ENCODE results near the gene NBEAL2.

NBEAL2 gene

DNA sequence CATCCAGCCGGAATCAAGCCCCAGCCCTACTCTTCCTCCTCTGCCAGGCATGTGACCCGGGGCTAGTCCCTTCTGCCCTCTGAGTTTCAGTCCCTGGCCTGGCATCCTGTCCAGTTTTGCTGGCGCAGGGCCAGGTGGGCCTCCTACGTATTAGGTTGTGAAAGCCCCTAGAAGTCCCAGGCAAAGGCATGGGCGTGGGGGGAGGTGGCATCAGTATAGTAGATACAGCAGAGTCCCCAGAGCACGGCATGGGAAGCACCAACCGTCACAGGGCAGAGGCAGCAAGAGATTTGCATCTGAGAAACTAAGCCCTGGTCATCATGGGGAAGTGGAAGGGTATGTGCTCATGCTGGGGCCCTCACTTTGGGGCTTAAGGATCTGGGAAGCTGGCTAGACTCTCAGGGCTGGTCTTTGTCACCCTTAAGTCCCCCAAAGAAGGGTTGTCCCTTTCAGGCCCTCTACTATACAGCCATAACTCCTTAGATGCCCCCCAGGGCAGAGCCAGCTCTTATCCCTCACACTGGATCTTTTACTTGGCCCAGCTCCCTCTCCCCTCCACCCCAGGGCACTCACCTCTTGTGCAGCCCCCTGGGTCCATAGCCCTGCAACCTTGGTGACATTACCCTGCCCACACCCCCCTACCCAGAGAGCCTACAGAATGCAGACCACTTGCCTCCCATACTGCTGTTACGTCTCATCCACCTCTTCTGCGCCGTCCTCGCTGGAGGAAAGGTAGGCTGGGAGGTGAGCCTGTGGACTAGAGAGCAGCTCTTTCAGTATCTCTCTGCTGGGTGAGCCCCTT, 11.3 kb downstream of the NBEAL2 start:
- H3K9ac ChIP-seq (ENCODE audit: insufficient read length), result no peak overlapping the region
- DNase-seq (ENCODE audit: low read depth, low spot score), result no peak
- TF ChIP-seq POLR2AphosphoS5 (IDR thresholded peaks at IDR 0.05; ENCODE audit: borderline replicate concordance, low read depth, low read length), result no peak
- TF ChIP-seq EZH2 (IDR thresholded peaks at IDR 0.05), result no peak
- TF ChIP-seq FOXP2 (optimal IDR thresholded peaks at IDR 0.05; ENCODE audit: control extremely low read depth, extremely low read length, insufficient read depth), result no peak
- H3K9me3 ChIP-seq (ENCODE audit: low read depth, low read length), result no peaks in the 10 kb centered on the region
- H3K36me3 ChIP-seq (ENCODE audit: insufficient read depth, low read length), result no peaks in the 10 kb centered on the region
- no peak overlapping the region for H3K27ac ChIP-seq
- no peak overlapping the region for H3K4me3 ChIP-seq

DNA sequence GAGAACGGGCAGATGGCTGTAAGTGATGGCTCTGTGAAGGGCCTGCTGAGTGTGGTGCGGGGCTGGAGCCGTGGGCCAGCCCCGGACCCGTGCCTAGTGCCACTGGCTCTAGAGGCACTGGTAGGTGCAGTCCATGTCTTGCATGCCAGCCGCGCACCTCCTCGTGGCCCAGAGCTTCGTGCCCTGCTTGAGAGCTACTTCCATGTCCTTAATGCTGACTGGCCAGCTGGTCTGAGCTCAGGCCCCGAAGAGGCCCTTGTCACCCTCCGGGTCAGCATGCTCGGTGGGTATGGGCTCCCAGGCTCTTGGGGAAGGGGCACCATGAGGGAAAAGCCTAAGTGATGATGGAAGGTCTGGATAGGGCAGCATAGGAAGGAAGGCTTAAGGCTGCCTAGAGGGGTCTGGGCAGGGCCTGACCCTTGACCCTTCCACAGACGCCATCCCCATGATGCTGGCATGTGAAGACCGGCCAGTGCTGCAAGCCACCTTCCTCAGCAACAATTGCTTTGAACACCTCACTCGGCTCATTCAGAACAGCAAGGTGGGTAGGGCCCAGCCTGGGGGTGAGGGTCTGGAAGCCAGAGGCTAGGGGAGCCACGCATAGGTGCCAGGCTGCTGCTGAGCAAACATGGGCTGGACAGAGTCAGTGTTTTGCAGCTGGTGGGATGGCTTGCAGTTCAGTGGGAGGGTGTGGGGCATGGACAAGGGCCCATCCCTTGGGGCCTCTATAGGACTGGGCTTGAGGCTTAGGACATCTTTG, 12.1 kb downstream of the NBEAL2 start:
- no peak for DNase-seq (ENCODE audit: low read depth, low spot score)
- Histone ChIP-seq H3K36me3 (ENCODE audit: insufficient read depth, low read length) (no peaks in the 10 kb centered on the region), H3K4me3 (no peak overlapping the region), H3K27ac (no peak overlapping the region), H3K9ac (ENCODE audit: insufficient read length) (no peak overlapping the region), H3K9me3 (ENCODE audit: low read depth, low read length) (no peaks in the 10 kb centered on the region)
- TF ChIP-seq POLR2AphosphoS5 (IDR thresholded peaks at IDR 0.05; ENCODE audit: borderline replicate concordance, low read depth, low read length) (no peak), EZH2 (IDR thresholded peaks at IDR 0.05) (no peak), FOXP2 (optimal IDR thresholded peaks at IDR 0.05; ENCODE audit: control extremely low read depth, extremely low read length, insufficient read depth) (no peak)

- H3K4me3 ChIP-seq, result no peak overlapping the region
- H3K27ac ChIP-seq, result no peak overlapping the region
- H3K9me3 ChIP-seq (ENCODE audit: low read depth, low read length), result no peaks in the 10 kb centered on the region
- H3K36me3 ChIP-seq (ENCODE audit: insufficient read depth, low read length), result no peaks in the 10 kb centered on the region
- no peak for TF ChIP-seq POLR2AphosphoS5 (IDR thresholded peaks at IDR 0.05; ENCODE audit: borderline replicate concordance, low read depth, low read length)
- TF ChIP-seq EZH2 (IDR thresholded peaks at IDR 0.05), result no peak
- no peak for TF ChIP-seq FOXP2 (optimal IDR thresholded peaks at IDR 0.05; ENCODE audit: control extremely low read depth, extremely low read length, insufficient read depth)
- DNase-seq (ENCODE audit: low read depth, low spot score), result no peak
- H3K9ac ChIP-seq (ENCODE audit: insufficient read length), result no peak overlapping the region
Observed at GRCh38 chr3:46992231-46992630, 12.8 kb downstream of the NBEAL2 start.

DNA sequence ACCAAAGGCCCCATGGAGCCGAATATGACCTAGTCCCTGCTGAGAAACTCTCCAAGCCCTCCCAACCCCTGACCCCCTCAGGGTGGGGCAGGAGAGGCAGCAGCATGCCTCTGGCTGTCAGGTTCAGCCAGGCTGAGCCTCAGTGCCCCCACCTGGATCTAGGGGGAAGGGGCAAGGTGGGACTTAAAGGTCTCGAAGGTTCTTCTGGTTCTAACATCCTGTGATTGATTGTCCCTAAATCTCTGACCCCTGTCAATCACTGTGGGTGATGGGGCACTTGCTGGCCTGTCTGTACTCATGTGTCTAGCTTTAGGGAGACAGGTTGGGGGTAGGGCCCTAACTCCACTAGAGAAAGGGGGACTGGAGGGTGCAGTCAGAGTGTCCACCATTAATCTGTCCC, 13.8 kb downstream of the NBEAL2 start:
- Histone ChIP-seq H3K36me3 (ENCODE audit: insufficient read depth, low read length) (no peaks in the 10 kb centered on the region), H3K4me3 (no peak overlapping the region), H3K27ac (no peak overlapping the region), H3K9ac (ENCODE audit: insufficient read length) (no peak overlapping the region), H3K9me3 (ENCODE audit: low read depth, low read length) (no peaks in the 10 kb centered on the region)
- no peak for TF ChIP-seq EZH2 (IDR thresholded peaks at IDR 0.05)
- no peak for TF ChIP-seq POLR2AphosphoS5 (IDR thresholded peaks at IDR 0.05; ENCODE audit: borderline replicate concordance, low read depth, low read length)
- no peak for TF ChIP-seq FOXP2 (optimal IDR thresholded peaks at IDR 0.05; ENCODE audit: control extremely low read depth, extremely low read length, insufficient read depth)
- DNase-seq (ENCODE audit: low read depth, low spot score), result no peak

DNA sequence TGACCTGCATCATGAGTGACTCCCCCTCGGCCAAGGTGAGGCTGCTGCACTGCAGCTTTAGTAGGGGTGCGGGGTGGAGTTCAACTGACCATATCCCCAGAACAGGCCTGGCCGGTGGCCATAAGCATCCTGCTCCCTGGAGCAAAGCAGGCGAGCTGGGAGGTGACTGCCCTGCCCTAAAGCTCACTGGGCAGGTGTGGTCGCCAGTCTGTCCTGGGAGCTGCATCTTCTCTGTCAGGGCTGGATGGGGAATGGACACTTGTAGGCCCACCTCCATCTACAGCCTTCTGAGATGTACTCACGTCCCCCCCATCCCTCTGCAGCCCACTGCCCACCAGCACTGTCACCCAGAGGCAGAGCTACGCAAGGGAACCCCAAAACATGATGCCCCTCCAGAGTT, 14.5 kb downstream of the NBEAL2 start:
- no peak for DNase-seq (ENCODE audit: low read depth, low spot score)
- TF ChIP-seq FOXP2 (optimal IDR thresholded peaks at IDR 0.05; ENCODE audit: control extremely low read depth, extremely low read length, insufficient read depth), result no peak
- no peak for TF ChIP-seq POLR2AphosphoS5 (IDR thresholded peaks at IDR 0.05; ENCODE audit: borderline replicate concordance, low read depth, low read length)
- TF ChIP-seq EZH2 (IDR thresholded peaks at IDR 0.05), result no peak
- no peak overlapping the region for H3K9ac ChIP-seq (ENCODE audit: insufficient read length)
- H3K4me3 ChIP-seq, result no peak overlapping the region
- no peak overlapping the region for H3K27ac ChIP-seq
- H3K36me3 ChIP-seq (ENCODE audit: insufficient read depth, low read length), result no peaks in the 10 kb centered on the region
- H3K9me3 ChIP-seq (ENCODE audit: low read depth, low read length), result no peaks in the 10 kb centered on the region

DNA sequence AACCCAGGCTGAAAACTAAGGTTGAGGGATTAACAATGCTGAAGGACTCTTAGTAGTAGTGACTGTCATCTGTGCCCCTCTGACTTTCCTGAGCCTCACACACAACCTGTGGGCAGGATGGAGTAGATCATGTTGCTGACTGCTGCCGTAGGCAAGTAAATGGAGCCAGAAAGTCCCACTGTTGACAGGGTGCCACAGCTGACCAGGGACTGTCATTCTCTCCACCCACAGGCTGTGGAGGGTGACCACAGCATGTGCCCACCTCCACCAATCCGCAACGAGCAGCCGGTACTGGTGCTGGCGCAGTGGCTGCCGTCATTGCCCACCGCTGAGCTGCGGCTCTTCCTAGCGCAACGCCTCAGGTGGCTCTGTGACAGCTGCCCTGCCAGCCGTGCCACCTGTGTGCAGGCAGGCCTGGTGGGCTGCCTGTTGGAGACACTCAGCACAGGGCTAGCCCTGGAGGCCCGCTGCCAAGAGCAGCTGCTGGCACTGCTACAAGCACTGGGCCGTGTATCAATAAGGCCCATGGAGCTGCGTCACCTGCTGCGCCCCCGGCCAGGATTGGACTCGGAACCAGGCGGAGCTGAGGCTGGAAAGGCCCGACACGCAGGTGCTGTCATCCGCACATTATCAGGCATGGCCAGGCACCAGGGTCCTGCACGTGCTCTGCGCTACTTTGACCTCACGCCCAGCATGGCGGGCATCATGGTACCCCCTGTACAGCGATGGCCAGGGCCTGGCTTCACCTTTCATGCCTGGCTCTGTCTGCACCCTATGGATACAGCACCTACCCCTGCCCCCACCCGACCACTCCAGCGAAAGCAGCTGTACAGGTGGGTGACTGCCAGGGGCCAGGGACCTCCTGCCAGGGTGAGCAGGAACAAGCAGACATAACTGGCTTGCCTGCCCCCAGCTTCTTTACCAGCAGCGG, 15.6 kb downstream of the NBEAL2 start:
- Histone ChIP-seq H3K9me3 (ENCODE audit: low read depth, low read length) (no peaks in the 10 kb centered on the region), H3K27ac (no peak overlapping the region), H3K4me3 (no peak overlapping the region), H3K9ac (ENCODE audit: insufficient read length) (no peak overlapping the region), H3K36me3 (ENCODE audit: insufficient read depth, low read length) (no peaks in the 10 kb centered on the region)
- TF ChIP-seq FOXP2 (optimal IDR thresholded peaks at IDR 0.05; ENCODE audit: control extremely low read depth, extremely low read length, insufficient read depth), result no peak
- no peak for TF ChIP-seq POLR2AphosphoS5 (IDR thresholded peaks at IDR 0.05; ENCODE audit: borderline replicate concordance, low read depth, low read length)
- TF ChIP-seq EZH2 (IDR thresholded peaks at IDR 0.05), result no peak
- no peak for DNase-seq (ENCODE audit: low read depth, low spot score)

DNA sequence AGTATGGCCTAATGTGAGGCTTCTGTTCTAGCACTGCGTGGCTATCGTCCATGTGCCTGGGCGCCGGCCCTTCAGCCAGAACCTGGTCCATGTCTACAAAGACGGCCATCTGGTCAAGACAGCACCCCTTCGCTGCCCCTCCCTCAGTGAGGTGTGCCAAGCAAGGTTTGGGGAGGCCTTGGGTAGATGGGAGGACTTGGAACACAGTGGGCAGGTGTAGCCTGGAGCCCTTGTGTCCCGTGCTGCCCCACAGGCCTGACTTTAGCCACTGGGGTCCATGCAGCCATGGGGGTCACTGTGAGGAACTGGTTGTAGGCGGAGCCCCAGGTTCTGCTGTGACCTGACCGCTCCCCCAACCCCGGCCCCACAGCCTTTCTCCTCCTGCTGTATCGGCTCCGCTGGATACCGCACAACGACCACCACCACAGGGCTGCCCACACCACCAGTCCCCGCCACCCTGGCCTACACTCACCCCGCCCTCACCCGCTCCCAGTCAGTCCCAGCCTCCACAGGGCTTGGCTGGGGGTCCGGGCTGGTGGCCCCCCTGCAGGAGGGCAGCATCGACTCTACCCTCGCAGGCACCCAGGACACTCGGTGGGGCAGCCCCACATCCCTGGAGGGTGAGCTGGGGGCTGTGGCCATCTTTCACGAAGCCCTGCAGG, 16.6 kb downstream of the NBEAL2 start:
- Histone ChIP-seq H3K36me3 (ENCODE audit: insufficient read depth, low read length) (no peaks in the 10 kb centered on the region), H3K27ac (no peak overlapping the region), H3K9me3 (ENCODE audit: low read depth, low read length) (no peaks in the 10 kb centered on the region), H3K9ac (ENCODE audit: insufficient read length) (no peak overlapping the region), H3K4me3 (no peak overlapping the region)
- no peak for TF ChIP-seq EZH2 (IDR thresholded peaks at IDR 0.05)
- no peak for TF ChIP-seq POLR2AphosphoS5 (IDR thresholded peaks at IDR 0.05; ENCODE audit: borderline replicate concordance, low read depth, low read length)
- no peak for TF ChIP-seq FOXP2 (optimal IDR thresholded peaks at IDR 0.05; ENCODE audit: control extremely low read depth, extremely low read length, insufficient read depth)
- no peak for DNase-seq (ENCODE audit: low read depth, low spot score)
